GM06990 (cell line): ENCODE data around the gene CYSLTR2.

ENCODE experiments used
- DNase-seq: peaks from one replicate; pipeline ENCODE4 v3.0.0-alpha.2; 2011; ENCODE audit not compliant: insufficient read length; ENCODE audit errors: extremely low read depth
- H3K27me3 ChIP-seq: replicated peaks from 2 replicates; pipeline ENCODE4 v1.6.0; 2011; ENCODE audit warnings: low read length; ENCODE audit not compliant: control insufficient read depth, insufficient read depth
- H3K36me3 ChIP-seq: 2 replicates; pipeline ENCODE4 v1.5.1; 2011; ENCODE audit warnings: low read length; ENCODE audit not compliant: control insufficient read depth, insufficient read depth
- H3K4me3 ChIP-seq: replicated peaks from 2 replicates; pipeline ENCODE4 v1.5.1; 2011; ENCODE audit warnings: low read depth, mild to moderate bottlenecking, control low read depth, low read length
- CTCF ChIP-seq: IDR thresholded peaks from 2 replicates; pipeline ENCODE4 v1.5.1; 2011; ENCODE audit warnings: low read length, control low read depth, mild to moderate bottlenecking, inconsistent platforms; ENCODE audit not compliant: insufficient read depth, poor library complexity, severe bottlenecking

CYSLTR2 gene

GRCh38 chr13:48710160-48710559 is 56.4 kb downstream of the CYSLTR2 start:
- DNase-seq, result no peak
- no peak for TF ChIP-seq CTCF
- Histone ChIP-seq H3K36me3 (no peaks in the 10 kb centered on the region), H3K27me3 (no peaks in the 10 kb centered on the region; the same call in 1 of the 2 replicates), H3K4me3 (no peak overlapping the region)

- no peaks in the 10 kb centered on the region for H3K36me3 ChIP-seq
- TF ChIP-seq CTCF, result no peak
- DNase-seq, result no peak
- H3K27me3 ChIP-seq, result no peaks in the 10 kb centered on the region; the same call in 1 of the 2 replicates
- no peak overlapping the region for H3K4me3 ChIP-seq
These were observed 58.4 kb downstream of the CYSLTR2 start for GRCh38 chr13:48712141-48712540.

GRCh38 chr13:48715977-48716376 is 62.2 kb downstream of the CYSLTR2 start:
- Histone ChIP-seq H3K36me3 (no peaks in the 10 kb centered on the region), H3K4me3 (no peak overlapping the region), H3K27me3 (no peaks in the 10 kb centered on the region)
- TF ChIP-seq CTCF, result no peak
- DNase-seq, result no peak

GRCh38 chr13:48720621-48721020 is 66.9 kb downstream of the CYSLTR2 start:
- DNase-seq, result no peak

GRCh38 chr13:48723168-48723567 is 69.4 kb downstream of the CYSLTR2 start:
- Histone ChIP-seq H3K4me3 (no peak overlapping the region), H3K27me3 (no peaks in the 10 kb centered on the region), H3K36me3 (no peaks in the 10 kb centered on the region)
- TF ChIP-seq CTCF, result no peak
- DNase-seq, result no peak

More at GRCh38 chr13:48720621-48721020, 66.9 kb downstream of the CYSLTR2 start:
- no peak for TF ChIP-seq CTCF
- Histone ChIP-seq H3K27me3 (no peaks in the 10 kb centered on the region), H3K4me3 (no peak overlapping the region), H3K36me3 (no peaks in the 10 kb centered on the region)

GRCh38 chr13:48725271-48725670 is 71.5 kb downstream of the CYSLTR2 start:
- H3K4me3 ChIP-seq, result no peak overlapping the region
- DNase-seq, result no peak
- H3K27me3 ChIP-seq, result no peaks in the 10 kb centered on the region
- no peak for TF ChIP-seq CTCF
- H3K36me3 ChIP-seq, result no peaks in the 10 kb centered on the region
